ENCODE results near the gene RHNO1.
A peak's percentile ranks its signal among the peaks of the same experiment; 100 is the strongest.

RHNO1 gene

GRCh38 chr12:2877047-2877952 lies at the start of gene RHNO1, which contains the start of gene FOXM1 (continued):
- TF ChIP-seq ZBTB48 (tag by site-specific recombination; IDR thresholded peaks at IDR 0.05), result 0 out of 2 replicates have a peak, but pooled peaks have one; percentile 66
- TF ChIP-seq YY1 (tag by site-specific recombination; IDR thresholded peaks at IDR 0.05), result peak; percentile 90
- TF ChIP-seq ZBTB8A (tag by site-specific recombination; IDR thresholded peaks at IDR 0.05), result peak; percentile 63; the same call in 1 of the 2 replicates
- 0 out of 2 replicates have a peak, but pooled peaks have one; percentile 32 for TF ChIP-seq ZNF121 (tag by site-specific recombination; IDR thresholded peaks at IDR 0.05)
- TF ChIP-seq SP7 (tag by site-specific recombination; IDR thresholded peaks at IDR 0.05), result peak; percentile 56
- TF ChIP-seq ZNF155 (tag by site-specific recombination; IDR thresholded peaks at IDR 0.05), result no peak
- TF ChIP-seq OSR2 (tag by site-specific recombination; IDR thresholded peaks at IDR 0.05), result no peak
- no peak for TF ChIP-seq ZNF624 (tag by site-specific recombination; IDR thresholded peaks at IDR 0.05)
- TF ChIP-seq TSHZ1 (tag by site-specific recombination; IDR thresholded peaks at IDR 0.05; ENCODE audit: borderline replicate concordance), result peak; percentile 30; the same call in 1 of the 2 replicates
- peak; percentile 75 for TF ChIP-seq KLF17 (tag by site-specific recombination; IDR thresholded peaks at IDR 0.05)
- no peak for TF ChIP-seq ZNF221 (tag by site-specific recombination; IDR thresholded peaks at IDR 0.05; ENCODE audit: borderline replicate concordance)
- no peak for TF ChIP-seq ZNF530 (tag by site-specific recombination; IDR thresholded peaks at IDR 0.05; ENCODE audit: low read depth)
- no peak for TF ChIP-seq PRDM6 (tag by site-specific recombination; IDR thresholded peaks at IDR 0.05)
- no peak for TF ChIP-seq ZBTB44 (tag by site-specific recombination; IDR thresholded peaks at IDR 0.05)
- no peak for TF ChIP-seq ZNF174 (tag by site-specific recombination; IDR thresholded peaks at IDR 0.05)
- peak; percentile 34; the same call in 1 of the 2 replicates for TF ChIP-seq ZNF362 (tag by site-specific recombination; IDR thresholded peaks at IDR 0.05)
- TF ChIP-seq ZNF23 (tag by site-specific recombination; IDR thresholded peaks at IDR 0.05; ENCODE audit: borderline replicate concordance), result no peak
- TF ChIP-seq ZNF837 (tag by site-specific recombination; IDR thresholded peaks at IDR 0.05), result no peak
- TF ChIP-seq ZNF596 (tag by site-specific recombination; IDR thresholded peaks at IDR 0.05), result no peak
- TF ChIP-seq ZNF776 (tag by site-specific recombination; IDR thresholded peaks at IDR 0.05; ENCODE audit: borderline replicate concordance), result no peak
- no peak for TF ChIP-seq ZNF211 (tag by site-specific recombination; IDR thresholded peaks at IDR 0.05; ENCODE audit: low read depth)
- 0 out of 2 replicates have a peak, but pooled peaks have one; percentile 14 for TF ChIP-seq ZNF280D (tag by site-specific recombination; IDR thresholded peaks at IDR 0.05)
- peak; percentile 84 for TF ChIP-seq PATZ1 (tag by site-specific recombination; IDR thresholded peaks at IDR 0.05)
- TF ChIP-seq MYNN (tag by site-specific recombination; IDR thresholded peaks at IDR 0.05; ENCODE audit: borderline replicate concordance), result no peak

Measured in HEK293 (cell line).